ENCODE data around the gene SSU72.
"Not testable (repeated sequence)": the region's sequence is repeated elsewhere in the genome, so short reads cannot be mapped to it uniquely, and the experiment has no call there.

Gene SSU72

DNA sequence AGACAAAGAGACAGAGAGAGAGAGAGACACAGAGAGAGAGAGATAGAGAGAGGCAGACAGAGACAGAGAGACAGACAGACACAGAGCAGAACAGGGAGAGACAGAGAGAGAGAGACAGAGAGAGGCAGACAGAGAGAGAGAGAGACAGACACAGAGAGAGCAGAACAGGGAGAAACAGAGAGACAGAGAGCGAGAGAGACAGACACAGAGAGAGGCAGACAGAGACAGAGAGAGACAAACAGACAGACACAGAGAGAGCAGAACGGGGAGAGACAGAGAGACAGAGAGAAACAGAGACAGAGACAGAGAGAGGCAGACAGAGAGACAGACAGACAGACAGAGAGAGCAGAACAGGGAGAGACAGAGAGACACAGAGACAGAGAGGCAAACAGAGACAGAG is 20.7 kb upstream of the SSU72 start:
- not testable (repeated sequence) for DNase-seq (ENCODE audit: low read depth)

- DNase-seq (ENCODE audit: low read depth) = no peak
These were observed 20.1 kb upstream of the SSU72 start for GRCh38 chr1:1594602-1595260.

GRCh38 chr1:1593834-1594601 is 19.4 kb upstream of the SSU72 start:
- no peak for DNase-seq (ENCODE audit: low read depth)

DNA sequence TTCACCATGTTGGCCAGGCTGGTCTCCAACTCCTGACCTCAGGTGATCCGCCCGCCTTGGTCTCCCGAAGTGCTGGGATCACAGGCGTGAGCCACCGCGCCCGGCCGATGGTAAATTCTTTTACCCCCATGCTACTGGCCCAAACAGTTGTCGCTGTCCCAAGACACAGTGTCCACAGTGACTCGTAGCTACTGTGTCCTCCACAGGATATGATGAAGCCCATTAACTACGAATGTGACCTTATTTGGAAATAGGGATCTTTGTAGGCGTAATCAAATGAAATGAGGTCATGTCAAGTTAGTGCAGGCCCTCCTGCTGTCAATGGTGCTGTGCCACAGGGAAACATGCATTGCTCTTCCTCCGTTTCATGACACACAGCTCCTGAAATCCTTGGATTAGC is 16.8 kb upstream of the SSU72 start:
- no peak for DNase-seq (ENCODE audit: low read depth)

DNA sequence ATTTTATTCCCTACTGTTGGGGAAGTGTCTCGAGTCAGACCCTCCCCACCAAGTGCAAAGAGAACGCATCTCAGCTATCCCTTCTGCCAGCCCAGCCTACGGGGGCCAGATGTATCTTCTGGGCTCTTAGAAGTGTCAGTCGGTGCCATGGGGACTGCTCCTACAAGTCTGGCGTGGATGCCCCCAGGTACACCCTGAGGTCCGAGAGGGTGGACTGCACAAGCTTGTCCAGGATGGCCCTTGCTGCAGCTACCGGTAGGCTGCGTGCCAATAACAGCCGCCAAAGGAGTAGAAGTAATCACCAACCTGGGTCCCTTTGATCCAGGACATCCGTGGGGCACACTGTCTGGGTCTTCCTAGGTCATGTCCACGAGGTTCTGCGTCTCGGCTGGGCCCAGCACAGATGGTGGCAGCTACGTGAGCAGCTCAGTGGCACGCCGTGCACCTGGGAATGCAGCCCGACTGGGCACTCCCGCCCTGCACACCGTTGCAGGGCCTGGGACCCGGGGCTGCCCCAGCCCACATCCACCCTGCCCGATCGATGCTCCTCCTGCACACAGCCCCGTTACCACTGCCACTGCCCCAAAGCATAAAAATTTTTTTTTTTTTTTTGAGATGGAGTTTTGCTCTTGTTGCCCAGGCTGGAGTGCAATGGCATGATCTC is 8.8 kb upstream of the SSU72 start:
- DNase-seq (ENCODE audit: low read depth) = no peak

DNA sequence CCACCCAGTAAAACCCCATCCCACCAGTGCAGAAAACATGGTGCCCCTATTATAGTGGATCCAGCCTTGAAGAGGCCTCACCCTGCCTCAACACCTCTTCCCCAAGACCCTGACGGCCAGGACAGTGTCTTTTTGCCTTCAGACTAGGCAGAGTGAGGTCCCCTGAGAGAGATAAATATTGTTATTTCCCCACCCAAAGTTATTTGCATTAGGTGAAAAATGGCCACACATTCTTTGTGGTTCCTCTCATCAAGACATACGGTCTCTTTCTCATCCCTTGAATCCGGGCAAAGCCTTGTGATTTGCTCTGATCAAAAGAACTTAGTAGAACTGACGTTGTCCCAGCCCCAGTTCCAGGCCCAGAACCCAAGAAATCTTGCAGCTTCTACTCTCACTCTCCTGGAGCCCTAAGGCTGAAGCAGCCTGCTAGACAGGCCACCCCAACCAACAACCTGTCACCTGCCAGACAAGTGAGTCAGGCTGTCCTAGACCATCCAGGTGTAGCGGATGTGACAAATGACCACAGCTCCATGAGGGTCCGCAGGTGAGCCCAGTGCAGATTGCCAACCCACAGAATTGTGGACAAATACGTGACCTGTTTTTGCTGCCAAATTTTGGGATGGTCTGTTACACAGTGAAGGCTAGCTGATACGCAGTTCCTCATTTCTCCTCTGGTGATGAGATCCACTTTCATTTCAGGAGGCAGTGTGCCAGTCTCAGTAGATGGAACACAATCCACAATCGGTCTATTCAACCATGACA is 8.1 kb upstream of the SSU72 start:
- no peak for DNase-seq (ENCODE audit: low read depth)

DNA sequence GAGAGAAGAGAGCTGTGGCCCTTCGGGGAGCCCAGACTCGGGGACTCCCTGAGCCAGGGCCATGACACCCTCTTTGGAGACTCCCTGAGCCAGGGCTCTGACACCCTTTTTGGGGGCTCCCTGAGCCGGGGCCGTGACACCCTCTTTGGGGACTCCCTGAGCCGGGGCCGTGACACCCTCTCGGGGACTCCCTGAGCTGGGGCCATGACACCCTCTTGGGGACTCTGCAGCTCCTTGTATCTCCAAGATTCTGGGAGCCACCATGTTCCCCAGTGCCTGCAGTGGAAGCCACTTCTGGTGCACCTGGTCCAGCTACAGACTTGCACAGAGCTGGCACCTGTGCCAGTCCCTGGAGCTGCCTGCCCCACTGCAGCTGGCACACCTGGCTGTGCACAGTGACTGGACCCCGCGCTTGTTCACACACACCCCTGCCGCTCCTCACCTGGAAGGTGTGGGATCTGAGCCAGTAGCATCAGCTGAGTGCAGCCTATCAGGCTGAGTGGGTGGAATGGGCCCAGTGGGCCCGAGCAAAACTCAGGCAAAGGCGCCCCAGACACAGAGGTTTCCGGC is 3.8 kb upstream of the SSU72 start:
- DNase-seq (ENCODE audit: low read depth) = no peak

DNA sequence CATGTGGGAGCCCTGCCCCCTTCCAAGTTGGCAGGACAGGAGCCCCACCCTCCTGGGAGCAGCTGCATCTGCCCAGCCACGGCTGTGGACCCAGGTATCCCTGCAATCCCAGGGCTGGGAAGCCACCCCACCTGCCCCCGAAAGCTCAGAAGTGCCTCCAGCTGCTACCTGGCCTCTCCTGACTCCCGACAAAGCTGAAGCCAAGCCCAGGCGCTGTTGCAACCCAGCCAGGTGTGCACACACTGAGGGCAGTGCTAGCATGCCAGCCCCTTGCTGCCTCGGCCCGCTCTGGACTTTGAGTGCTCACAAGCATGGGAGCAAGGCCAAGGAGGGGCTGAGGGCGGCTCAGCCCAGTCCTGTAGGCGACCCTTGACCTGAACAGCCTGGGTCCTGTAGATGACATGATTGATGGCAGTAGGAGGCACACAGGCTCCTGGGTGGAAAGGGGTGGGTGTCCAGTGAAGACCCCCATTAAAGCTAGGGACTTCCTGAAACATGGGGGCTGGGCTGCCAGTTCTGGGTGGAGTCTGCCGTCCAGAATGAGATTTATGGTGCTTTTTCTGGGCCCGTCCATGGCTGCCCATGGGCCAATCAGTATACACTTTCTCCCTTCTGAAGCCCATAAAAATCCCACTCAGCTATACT is 2.8 kb upstream of the SSU72 start:
- DNase-seq (ENCODE audit: low read depth) = no peak

DNA sequence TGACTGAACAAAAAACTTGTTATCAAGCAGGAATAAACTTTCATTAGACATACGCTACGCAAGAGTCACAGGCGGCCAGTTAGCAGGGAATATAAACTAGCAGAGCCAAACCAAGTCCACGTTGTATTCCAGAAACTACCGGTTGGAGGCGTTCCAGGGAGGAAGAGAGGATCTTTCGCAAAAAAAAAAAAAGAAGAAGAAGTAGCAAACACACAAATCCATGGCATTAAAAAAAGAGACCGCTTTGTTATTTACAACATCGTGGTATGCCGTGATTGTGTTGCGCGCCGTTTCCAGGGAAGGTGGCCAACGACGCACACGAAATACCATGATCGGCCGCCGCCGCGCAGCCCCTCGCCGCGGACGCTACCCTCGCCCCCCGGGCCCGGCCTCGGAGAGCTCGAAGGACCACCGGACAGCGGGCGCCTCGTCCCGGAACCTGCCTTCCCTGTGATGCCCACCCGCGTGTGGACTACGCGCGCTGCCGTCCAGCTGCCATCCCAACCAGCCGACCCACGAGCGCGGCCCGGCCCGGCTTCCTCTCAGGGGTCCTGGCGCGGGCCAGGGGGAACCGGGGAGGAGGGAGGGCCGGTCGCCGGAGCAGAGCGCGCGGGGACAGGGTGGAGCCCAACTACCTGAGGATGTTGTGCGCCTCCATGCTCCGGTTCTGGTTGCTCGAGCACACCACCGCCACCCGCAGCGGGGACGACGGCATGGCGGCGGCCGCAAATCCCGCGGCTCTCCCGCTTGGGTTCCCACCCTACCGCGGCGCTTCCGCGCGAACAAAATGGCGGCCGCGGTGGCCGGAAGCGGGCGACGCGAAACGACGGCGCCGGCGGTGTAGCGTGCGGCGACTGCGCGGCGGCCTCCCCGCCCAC is 581 bp downstream of the SSU72 start:
- no peak for DNase-seq (ENCODE audit: low read depth)

DNA sequence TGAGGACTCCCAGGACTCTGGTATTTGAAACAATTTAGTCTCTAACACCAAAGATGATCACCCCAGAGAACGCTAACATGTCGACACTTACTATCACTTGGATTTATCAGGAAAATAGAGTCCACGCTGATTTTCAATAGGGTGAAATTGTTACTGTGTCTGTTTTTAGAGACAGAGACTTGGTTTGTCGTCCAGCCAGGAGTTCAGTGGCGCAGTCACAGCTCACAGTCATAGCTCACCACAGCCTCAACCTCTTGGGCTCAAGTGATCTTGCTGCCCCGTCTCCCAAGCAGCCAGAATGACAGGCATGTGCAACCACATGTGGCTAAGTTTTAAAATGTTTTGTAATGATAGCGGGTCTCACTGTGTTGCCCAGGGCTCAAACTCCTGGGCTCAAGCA is 5.3 kb downstream of the SSU72 start:
- DNase-seq (ENCODE audit: low read depth) = no peak

GRCh38 chr1:1567891-1568291 is 6.8 kb downstream of the SSU72 start:
- DNase-seq (ENCODE audit: low read depth) = no peak

GRCh38 chr1:1567152-1567875 is 7.3 kb downstream of the SSU72 start:
- no peak for DNase-seq (ENCODE audit: low read depth)

GRCh38 chr1:1565340-1565739 is 9.3 kb downstream of the SSU72 start:
- peak; percentile 40 for DNase-seq (ENCODE audit: low read depth)

DNA sequence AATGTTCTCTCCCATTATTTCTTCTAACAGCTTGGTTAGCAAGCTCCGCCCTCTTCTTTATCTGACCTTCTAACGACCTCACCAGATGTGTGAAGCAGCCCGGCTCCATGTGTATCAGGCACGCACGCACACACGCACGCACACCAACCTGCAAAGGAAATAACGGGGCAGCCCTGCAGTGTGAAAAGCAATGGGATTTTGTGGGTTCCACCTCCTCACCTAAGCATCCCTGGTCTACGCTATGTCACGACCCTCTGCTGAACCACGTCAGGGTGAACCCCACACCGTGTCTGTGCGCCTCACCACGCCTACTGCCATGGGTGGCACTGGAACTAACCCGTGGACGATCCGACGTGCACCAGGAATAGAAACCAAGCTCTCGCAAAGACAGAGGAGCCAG is 10.4 kb downstream of the SSU72 start:
- DNase-seq (ENCODE audit: low read depth) = no peak

- DNase-seq (ENCODE audit: low read depth) = no peak
These were observed 11.0 kb downstream of the SSU72 start for GRCh38 chr1:1563688-1564087.

- DNase-seq (ENCODE audit: low read depth) = no peak
These were observed 12.0 kb downstream of the SSU72 start for GRCh38 chr1:1562556-1563195.

GRCh38 chr1:1561801-1562470 is 12.7 kb downstream of the SSU72 start:
- DNase-seq (ENCODE audit: low read depth) = no peak

DNA sequence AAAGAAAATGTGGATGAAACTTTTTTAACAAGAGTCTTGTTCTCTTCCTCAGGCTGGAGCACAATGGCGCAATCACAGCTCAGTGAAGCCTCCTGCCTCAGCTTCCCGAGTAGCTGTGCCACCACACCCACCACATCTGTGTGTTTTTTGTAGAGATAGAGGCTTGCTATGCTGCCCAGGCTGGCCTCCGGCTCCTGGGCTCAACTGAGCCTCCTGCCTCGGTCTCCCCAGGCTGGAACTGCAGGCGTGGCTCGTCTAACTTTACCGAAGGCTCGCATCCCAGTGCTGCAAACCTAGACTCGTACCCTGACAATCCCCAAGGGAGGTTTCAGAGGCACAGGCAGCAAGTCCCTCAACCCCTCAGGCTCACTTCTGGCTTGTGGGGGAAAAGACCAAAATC is 14.5 kb downstream of the SSU72 start:
- no peak for DNase-seq (ENCODE audit: low read depth)

DNA sequence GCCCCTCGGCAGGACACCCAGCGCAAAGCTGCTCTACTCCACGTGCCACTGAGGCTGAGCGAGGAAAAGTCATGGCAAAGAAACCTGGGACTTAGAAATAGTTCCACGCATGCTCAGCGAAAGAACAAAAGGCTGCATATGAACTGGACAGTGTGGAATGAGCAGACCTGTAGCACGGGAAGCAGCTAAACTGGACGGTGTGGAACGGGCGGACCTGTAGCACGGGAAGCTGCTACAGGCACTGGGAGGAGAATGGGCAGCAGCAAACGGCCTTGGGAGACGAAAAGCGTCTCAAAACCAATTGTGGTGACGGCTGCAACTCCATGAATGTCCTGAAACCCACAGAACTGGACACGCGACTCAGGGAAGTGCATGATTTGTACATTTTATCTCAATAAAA is 15.6 kb downstream of the SSU72 start:
- DNase-seq (ENCODE audit: low read depth) = no peak

Data from fibroblast of the conjunctiva (primary cell).